Fibroblast of the aortic adventitia (primary cell): ENCODE results near the gene PSD4. TPM values are rescaled to one million over a fixed set of nuclear protein-coding genes. Genes with fewer than 3 reads are reported as not detected.

Source experiments
- DNase-seq: peaks from one replicate; pipeline ENCODE4 v3.0.0-alpha.2; 2010; ENCODE audit warnings: low read depth
- H3K4me3 ChIP-seq: 2 replicates; pipeline ENCODE4 v1.5.1; 2011; ENCODE audit warnings: low read depth, mild to moderate bottlenecking, control low read depth, low read length, moderate library complexity
- total RNA-seq: library from RNA; depleted of rRNA; stranded (reverse); fragments of >200 nt; gene quantifications from 2 replicates; pipeline ENCODE4 v1.2.3, GENCODE V29; 2012; ENCODE audit warnings: low replicate concordance
- TF ChIP-seq, protein P1 (sequence below): IDR thresholded peaks from 2 replicates; pipeline ENCODE4 v1.5.1; 2011; ENCODE audit warnings: mild to moderate bottlenecking, low read length, control low read depth, inconsistent platforms; ENCODE audit not compliant: insufficient read depth

PSD4 gene
- total RNA-seq, 1 donor, result 5.1 TPM

GRCh38 chr2:113182471-113183260 lies 8.9 kb downstream of the PSD4 start:
- TF ChIP-seq, protein P1, sequence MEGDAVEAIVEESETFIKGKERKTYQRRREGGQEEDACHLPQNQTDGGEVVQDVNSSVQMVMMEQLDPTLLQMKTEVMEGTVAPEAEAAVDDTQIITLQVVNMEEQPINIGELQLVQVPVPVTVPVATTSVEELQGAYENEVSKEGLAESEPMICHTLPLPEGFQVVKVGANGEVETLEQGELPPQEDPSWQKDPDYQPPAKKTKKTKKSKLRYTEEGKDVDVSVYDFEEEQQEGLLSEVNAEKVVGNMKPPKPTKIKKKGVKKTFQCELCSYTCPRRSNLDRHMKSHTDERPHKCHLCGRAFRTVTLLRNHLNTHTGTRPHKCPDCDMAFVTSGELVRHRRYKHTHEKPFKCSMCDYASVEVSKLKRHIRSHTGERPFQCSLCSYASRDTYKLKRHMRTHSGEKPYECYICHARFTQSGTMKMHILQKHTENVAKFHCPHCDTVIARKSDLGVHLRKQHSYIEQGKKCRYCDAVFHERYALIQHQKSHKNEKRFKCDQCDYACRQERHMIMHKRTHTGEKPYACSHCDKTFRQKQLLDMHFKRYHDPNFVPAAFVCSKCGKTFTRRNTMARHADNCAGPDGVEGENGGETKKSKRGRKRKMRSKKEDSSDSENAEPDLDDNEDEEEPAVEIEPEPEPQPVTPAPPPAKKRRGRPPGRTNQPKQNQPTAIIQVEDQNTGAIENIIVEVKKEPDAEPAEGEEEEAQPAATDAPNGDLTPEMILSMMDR, result no peak
- DNase-seq, result no peak
- H3K4me3 ChIP-seq, result no peak overlapping the region

GRCh38 chr2:113183264-113183663 lies 9.5 kb downstream of the PSD4 start:
- H3K4me3 ChIP-seq, result no peak overlapping the region
- TF ChIP-seq, protein P1, result no peak
- no peak for DNase-seq

GRCh38 chr2:113183703-113184102 lies 9.9 kb downstream of the PSD4 start:
- DNase-seq, result no peak
- no peak overlapping the region for H3K4me3 ChIP-seq
- TF ChIP-seq, protein P1, result no peak

DNA sequence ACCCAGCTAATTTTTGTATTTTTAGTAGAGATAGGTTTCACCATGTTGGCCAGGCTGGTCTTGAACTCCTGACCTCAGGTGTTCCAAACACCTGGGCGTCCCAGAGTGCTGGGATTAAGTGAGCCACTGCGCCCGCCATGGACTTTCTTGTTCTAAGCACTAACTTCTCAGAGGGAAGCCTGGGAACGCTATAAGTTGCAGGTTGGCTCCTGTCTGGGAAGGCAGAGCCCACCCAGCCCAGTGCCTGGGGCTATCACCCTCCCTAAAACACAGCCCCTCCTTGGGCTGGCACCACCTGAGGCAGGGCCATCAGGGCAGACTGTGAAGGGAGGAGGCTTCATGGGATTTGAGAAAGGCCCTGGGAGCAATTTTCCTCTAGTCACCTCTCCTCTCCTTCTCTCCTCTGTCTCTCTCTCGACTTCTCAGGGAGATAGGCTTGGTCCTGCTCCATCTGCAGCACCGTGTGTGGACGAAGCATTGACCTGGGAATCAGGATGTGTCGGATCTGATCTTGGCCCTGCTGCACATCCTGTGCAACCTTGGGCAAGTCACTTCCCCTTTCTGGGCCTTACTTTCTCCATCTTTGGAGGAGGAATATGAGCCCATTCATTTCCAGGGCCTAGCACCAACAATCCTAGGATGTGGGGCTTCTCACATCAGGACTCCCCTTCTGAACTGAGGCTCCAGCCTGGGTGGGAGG lies 10.9 kb downstream of the PSD4 start:
- DNase-seq, result no peak
- TF ChIP-seq, protein P1, result no peak
- no peak overlapping the region for H3K4me3 ChIP-seq

DNA sequence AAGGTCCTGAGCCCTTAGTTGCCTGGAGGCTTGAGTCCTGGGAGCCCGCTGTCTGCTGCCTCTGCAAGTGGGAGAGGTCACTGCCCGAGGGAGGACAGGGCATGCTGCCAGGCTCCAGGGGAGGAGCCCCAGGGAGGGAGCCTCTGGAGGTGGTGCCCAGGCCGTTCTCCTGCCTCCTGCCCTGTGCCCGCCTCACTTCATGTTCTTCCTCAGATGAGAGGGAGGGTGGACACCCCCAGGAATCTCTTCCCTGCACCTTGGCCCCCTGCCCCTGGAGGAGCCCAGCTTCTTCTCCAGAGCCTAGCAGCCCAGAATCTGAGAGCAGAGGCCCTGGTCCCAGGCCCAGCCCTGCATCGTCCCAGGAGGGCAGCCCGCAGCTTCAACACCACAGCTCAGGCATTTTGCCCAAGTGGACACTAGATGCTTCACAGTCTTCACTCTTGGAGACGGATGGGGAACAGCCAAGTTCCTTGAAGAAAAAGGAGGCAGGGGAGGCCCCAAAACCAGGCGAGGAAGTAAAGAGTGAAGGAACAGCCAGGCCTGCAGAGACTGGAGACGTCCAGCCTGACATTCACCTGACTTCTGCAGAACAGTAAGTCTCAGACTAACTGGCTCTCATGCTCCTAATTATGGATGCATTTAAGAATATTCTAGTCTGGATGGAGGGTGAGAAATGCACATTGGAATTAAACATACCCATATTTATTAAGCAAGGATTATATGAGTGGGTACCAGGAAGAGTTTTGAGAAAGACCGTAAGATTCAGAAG lies 12.1 kb downstream of the PSD4 start:
- no peak overlapping the region for H3K4me3 ChIP-seq
- no peak for DNase-seq
- TF ChIP-seq, protein P1, result no peak

DNA sequence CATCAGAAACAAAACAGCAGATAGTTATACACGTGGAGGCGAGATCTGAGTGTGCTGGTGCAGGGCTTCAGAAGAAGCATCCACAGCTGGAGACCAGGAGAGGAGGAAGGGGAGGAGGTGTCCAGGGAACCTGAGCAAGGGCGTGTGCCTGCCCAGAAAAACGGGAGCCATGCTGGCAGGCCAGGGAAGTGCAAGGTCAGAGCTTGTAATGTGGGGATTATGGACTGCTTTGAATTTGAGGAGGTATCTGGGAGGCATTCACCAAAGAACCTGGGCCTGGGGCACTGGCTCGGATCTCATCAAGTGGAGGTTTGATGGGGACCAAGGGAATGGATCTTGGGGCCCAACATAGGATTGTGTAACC lies 12.6 kb downstream of the PSD4 start:
- TF ChIP-seq, protein P1, result no peak
- DNase-seq, result no peak
- no peak overlapping the region for H3K4me3 ChIP-seq
